SIG-M5 (cell line): ENCODE results near the gene SLC26A4.
A peak's percentile ranks its signal among the peaks of the same experiment; 100 is the strongest.

Experiments
- DNase-seq: peaks from one replicate; lab custom pipeline; 2025; lab: John Stamatoyannopoulos, UW

Gene SLC26A4

DNA sequence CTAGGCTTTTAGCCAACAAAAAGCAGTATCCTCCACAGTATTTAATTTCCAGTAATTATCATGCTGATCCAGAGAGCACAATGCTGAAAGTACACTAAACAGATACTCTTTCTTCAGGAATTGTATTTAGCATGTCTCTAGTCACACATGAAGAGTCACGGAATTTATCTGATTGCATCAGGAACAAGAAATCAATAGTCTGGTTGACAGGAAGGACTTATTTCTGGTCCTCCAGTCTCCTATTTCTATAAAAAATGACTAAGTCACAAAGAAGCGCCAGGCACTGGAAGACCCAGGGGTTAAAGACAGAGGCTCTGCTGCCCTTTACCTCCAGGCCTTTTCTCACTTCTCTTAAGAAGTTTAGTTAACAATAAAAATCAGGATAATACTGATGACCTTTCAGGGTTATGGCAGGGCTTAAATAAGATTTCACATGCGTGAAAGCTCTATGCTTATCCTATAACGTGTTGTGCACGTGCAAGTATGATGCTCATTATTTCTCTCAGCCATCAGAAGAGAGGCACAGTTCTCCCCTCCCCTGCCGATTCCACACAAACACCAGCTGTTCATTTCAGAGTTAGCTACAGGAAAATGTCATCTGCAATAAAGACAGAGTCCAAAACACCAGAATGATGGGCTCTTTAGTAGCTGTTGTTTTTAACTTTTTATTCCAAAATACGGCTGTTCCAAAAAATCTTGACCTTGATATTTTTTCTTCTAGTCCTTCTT lies 36.9 kb downstream of the SLC26A4 start:
- no peak for DNase-seq

DNA sequence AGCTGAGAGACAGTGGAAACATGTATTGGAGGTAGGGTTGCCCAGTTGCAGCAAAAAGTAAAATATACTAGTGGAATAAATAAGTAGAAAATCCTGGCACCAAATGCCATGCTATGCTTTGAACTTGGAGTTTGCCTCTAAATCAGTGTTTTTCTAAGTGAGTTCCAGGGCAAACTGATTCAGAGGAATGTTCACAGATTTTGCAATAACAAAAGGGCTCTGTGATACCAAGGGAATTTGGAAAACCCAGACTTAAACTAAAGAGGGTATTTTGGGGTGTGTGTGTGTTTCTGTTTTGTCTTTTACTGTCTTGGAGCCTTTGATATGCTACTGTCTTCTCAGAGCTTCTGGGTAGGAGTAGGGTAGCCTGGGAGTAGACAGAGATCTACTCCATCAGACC lies 39.9 kb downstream of the SLC26A4 start:
- DNase-seq: no peak

DNA sequence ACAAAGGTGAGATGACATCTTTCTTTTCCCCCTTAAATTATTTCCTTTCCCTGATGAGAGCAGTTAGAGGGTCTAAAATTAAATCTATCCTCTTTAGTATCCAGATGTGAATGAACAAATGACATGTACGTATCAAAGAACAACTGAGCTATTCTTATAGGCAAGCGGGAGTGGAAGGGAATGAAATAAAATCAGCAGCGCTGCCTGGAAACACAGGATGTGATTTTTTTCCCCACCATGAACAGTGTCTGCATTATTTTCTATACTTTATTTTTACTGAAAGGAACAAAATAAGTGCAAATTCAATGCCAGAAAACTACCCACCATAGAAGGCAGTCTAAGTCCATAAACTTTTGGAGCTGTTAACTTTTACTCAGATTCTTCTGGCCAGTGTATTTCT lies 40.6 kb downstream of the SLC26A4 start:
- DNase-seq: no peak

DNA sequence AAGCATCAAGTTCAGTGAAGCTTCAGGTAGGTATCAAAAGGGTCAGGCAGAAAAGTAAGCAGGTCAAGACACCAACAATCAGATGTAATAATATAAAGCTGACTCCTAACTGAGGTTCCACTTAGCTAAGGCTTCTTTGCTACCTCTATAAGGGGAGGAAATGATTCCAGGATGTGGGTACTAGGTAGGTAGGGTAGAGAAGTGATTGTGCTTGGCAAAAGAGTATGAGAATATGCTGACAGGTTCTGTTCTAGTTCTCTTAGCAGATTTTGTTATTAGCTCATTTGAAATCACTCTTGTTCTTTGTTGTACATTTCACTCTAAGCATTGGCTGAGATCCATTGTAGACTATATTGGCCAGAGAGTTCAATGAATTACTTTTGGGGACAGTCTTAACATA lies 42.6 kb downstream of the SLC26A4 start:
- no peak for DNase-seq

DNA sequence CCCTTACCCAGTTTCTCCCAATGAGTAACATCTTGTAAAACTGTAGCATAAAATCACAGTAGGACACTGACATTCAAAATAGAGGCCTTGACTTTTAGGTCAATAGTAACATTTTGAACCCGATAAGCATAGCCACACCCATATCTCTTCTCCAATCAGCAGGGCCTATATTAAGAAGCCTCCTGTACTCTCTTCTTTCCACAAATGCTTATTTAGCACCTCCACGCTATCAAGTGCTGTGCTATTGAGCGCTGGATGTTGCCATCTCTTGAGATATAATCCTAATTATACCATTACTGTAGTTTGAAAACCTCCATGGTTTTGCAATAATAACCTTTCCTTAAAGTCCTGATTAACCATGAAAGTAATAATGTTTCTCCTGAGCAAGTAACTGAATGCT lies 43.2 kb downstream of the SLC26A4 start:
- DNase-seq: no peak

DNA sequence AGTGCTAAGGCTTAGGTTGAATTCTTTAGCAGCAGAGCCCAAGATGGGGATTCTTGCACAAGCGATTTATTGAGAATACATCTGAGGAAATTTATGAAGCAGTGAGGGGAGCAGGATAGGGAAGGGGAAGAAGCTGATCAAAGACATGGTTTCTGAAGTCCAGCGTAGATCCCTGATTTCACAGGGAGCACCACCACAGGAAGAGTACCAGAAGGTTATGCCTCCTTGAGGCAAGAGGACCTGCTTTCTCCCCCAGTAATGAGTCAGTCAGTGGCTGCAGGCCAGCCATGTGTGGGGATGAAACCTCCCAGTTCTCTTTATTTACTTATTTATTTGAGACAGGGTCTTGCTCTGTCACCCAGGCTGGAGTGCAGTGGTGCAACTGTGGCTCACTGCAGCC lies 48.3 kb downstream of the SLC26A4 start:
- DNase-seq: no peak

DNA sequence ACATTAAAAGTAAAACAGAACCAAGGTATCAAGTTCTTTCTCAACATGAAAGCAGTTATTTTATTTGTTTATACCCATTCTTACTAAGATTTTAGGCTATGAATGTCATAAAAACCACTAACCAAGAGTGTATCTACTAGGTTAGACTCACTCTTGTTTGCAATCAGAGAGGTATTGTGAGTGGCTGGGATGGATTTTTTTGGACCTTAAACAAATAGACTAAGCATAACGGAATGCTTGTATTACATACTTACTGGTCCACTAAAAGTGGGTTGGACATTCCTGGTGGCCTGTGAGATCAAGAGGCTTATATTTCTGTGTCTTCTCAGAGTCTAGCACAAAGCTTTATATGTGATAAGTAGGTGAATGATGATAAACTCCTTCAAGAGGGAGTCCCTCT lies 50.7 kb downstream of the SLC26A4 start:
- no peak for DNase-seq

DNA sequence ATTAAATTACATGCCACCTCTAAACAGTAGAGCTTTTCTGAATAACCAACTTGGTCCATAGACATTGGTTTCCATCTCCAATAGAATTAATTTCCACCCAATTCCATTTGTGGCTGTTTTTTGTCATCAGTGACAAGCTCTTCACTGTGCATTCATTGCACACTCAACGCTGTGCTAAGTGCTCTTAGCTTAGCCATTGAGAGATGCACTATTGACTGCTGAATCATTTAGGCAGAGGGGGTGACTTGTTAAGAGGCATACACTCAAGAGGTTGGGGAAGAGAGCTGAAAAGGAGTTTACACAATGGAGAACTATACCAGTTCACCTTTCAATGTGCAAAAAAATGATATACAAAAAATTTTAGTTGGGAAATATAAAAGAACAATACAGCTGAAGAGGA lies 51.4 kb downstream of the SLC26A4 start:
- DNase-seq: no peak

DNA sequence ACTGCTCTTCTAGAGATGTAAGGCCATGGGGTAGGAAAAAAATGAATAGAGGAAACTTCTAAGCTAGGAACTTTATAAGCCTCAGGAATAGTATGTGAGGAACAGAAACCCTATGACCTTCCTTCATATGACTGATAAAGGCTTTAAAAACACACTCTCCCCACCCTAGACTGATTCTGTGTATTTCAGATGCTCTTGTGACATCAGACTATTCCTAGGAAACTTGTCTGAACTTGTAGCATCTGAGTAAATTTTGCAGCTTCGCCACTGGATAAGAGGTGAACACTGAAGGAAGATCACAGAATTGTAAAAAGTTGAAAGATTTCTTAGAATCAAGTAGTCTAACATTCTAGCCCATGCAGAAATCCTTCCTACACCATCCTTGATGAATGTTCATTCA lies 52.3 kb downstream of the SLC26A4 start:
- no peak for DNase-seq

- no peak for DNase-seq
Observed at GRCh38 chr7:107715531-107715930, 54.9 kb downstream of the SLC26A4 start.

GRCh38 chr7:107718456-107719193 lies 58.0 kb downstream of the SLC26A4 start:
- DNase-seq: no peak

DNA sequence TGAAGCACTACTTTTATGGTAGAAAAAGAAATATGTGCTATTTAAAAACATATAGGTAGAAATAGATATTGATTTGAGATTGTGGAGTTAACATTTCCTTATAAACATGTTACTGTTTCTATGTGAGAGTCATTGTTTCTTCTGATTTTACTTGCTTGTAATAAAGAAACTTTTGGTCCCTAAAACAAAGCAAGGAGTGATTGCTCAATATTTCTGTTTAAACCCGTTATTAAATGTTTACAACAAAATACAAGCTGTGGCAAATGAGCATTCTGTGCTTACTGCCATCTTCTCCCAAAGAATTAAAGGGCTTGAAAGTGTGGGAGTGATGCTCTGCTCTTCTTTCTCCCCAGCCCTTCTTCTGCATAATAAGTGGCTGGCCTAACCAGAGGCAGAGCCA lies 60.7 kb downstream of the SLC26A4 start:
- DNase-seq: no peak

DNA sequence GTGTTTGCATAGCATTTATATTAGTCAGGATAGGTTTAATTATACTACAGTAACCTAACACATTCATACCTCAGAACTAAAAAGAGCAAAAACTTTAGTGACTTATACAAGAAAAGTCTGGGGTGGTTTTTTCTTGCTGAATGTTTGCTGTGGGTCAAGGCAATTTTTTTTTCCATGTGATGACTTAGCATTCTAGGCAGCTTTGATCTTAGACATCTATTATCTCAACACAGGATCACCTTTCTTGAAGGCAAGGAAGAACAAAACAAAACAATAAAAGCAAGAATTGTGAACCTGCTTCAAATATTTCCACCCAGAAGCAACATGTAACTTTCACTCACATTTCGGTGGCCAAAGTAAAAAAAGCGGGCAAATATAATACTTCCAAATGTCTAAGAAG lies 62.6 kb downstream of the SLC26A4 start:
- no peak for DNase-seq

DNA sequence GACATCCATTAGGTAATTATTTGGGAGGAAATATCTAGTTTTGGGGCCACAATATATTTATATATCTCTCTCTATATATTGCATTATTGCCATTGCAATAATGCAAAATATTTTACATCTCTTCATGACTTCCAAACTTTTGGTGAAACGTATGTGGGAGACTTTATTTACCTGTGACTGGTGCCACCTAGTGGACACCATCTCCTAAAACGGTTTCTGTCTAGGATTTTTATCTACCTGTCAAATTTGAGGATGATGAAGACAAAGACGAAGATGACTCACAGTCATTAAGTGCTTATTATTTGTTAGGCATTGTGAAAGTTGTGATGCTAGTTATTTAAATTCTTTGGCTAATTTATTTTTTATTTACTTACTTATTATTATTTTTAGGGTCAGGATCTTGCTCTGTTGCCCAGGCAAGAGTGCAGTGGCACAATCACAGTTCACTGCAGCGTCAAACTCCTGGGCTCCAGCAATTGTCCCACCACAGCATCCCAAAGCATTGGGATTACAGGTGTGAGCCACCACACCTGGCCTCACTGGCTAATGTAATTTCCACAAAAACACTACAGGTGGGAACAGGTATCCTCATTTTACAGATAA lies 64.6 kb downstream of the SLC26A4 start:
- DNase-seq: no peak

- DNase-seq: no peak
Observed at GRCh38 chr7:107726356-107727130, 65.9 kb downstream of the SLC26A4 start.

GRCh38 chr7:107728276-107728675 lies 67.6 kb downstream of the SLC26A4 start:
- no peak for DNase-seq

DNA sequence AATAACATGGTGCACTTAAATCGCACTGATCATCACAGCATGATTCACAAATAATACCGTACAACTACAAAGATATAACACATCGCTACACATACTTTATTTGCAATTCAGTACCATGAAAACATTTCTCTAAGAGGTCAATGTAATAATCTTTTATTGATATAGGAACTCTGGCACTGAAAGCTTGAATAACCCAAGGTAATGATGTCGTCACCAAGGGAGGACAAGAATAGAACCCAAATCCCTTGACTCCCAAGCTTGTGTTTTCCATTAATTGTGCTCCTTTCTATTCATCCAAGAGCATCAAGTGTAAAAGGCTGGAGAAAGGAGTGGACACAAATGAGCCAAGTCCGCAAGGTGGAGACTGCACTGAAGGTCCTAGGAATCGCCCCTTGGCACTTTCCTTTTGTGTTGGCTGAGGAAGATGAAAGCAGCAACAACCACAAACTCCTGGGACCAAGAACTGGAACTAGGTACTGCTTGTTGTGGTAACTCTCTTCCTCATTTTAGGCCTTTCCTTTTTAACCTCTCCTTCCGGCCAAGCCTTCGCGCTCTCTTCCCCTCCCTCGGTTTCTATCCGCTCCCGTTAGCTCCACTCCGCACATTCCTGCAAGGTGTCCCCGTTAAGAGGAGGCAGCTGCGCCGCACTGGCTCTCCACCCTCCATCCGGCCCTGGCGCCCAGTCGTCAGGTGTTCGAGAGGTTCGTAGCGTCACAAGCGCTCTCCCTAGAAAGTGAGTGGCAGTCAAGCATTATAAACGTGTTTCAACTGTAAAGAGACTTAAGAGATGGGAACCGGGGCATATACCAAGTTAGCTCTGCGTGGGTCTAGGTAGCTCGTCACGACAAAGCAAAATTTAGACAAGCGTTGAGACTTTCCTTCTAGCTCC lies 82.3 kb downstream of the SLC26A4 start:
- DNase-seq: peak; percentile 88

DNA sequence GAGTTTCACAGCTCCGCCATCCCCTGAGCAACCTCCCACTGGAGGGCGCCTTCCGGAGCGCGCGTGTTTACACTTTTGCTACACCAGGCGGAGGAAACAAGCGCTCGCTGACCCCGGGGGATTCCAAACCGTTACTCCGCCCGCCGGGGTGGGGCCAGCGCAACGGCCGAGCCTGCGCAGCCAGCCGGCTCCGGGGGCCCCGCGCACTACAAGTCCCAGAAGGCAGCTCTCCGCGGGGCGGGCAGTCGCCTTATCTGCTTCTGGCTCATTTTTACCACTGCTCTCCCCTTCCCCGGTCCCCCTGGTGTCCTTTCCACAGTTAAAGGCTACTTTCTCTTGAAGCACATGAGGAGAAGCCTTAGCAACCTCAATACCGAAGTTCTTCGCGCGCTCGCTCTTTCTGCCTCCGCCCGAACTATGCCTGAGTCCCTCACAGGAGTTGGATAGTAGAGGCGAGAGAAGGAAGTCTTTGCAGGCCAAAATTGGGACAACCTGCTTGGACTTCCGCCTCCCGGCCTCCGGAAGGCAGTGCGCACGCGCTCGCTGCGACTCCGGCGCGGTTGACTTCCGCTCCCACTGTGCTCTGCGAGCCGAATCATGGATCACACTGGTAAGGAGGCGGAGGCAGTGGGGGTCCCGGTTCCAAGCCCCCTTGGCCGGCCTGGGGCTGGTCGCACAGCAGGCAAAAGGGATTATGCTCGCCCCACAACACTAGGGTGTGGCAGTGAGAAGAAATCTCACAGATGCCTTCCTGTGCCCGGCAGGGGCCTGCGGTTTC lies 83.1 kb downstream of the SLC26A4 start, which contains the start of gene CBLL1:
Gene CBLL1, plus strand, starts transcription at position 576 of the 778 bp plus-strand sequence. Its CDS starts 22 bp downstream, at position 598.
- peak; percentile 85 for DNase-seq

DNA sequence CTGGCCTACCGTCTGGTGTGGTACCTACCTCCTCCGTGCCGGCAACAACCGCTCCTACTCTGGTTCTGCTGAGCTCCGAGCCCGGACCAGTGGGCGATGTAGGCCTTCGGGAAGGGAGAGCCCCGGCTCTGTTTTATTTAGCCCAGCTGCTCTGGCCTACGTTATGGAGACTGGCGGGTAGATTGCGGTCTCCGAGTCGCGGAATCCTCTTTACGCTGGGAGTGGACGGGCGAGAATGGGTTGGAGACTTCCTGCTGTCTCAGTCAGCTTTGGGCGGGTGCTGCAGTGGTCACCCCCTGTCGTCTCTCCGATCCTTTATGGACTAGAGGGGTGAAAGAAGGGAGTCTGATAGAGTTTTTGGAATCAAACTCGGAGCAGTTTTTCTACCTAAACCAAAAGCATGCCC lies 83.7 kb downstream of the SLC26A4 start:
- DNase-seq: no peak

DNA sequence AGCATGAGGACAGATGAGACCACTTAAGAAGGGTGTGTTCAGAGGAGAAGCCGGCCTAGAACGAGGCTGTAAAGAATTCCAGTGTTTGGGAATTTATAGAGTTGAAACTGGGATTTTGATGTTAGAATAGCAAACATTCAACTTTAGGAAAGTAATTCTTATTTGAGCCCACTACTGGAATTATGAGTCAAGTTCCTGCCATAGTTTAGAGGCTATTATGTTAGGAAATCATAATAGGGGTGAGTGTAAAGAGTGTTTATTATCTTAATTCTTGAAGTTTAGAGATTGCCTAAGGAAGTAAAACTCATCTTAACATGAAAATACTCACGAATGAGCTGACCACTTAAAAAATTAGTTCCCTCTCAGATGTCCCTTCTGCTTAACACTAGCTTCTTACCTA lies 85.4 kb downstream of the SLC26A4 start:
- DNase-seq: no peak

DNA sequence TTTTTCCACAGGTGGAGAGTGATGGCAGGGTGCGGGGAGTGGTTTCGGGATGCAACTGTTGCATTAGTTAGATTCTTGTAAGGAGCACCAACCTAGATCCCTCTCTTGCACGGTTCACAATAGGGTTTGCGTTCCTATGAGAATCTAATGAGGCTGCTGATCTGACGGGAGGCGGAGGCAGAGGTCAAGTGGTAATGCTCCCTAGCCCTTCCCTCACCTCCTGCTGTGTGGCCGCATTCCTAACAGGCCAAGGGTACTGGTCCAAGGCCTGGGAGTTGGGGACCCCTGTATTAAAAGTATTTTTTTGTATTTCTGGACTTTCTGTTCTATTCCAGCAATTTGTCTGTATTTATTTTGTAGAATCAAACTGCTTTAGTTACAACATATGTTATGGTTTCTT lies 90.5 kb downstream of the SLC26A4 start:
- no peak for DNase-seq
